OCI-LY7 (cell line): Measurements from ENCODE around the gene JUN. TPM values are rescaled to one million over a fixed set of nuclear protein-coding genes. Genes with fewer than 3 reads are reported as not detected.

Source experiments
- BruUV-seq: library from RNA; stranded (reverse); fragments of 400-500 nt; replicated peaks from 2 replicates; lab custom pipeline; 2021; lab: Mats Ljungman, UMichigan
- CTCF ChIA-PET: fragments of 300-600 bp; sonication (Branson Sonifier 250); formaldehyde crosslinking; loops from one replicate; lab custom pipeline; 2022; ENCODE audit warnings: antibody characterized with exemption; ENCODE audit not compliant: unreplicated experiment; lab: Charles Lee
- POLR2A ChIA-PET: fragments of 300-600 bp; sonication (Branson Sonifier 250); formaldehyde crosslinking; loops from one replicate; lab custom pipeline; 2022; ENCODE audit warnings: antibody characterized with exemption; lab: Charles Lee
- DNase-seq: peaks from one replicate; pipeline ENCODE4 v3.0.0-alpha.2; 2015; ENCODE audit warnings: low spot score
- H2AFZ ChIP-seq: fragments of 200-600 bp; sonication (generic), shearing (Covaris generic); 2 replicates; pipeline ENCODE4 v1.6.1; 2014; ENCODE audit warnings: mild to moderate bottlenecking, antibody characterized with exemption, low read length, moderate library complexity
- H3K27ac ChIP-seq: fragments of 200-600 bp; sonication (generic); 2 replicates; pipeline ENCODE4 v1.5.1; 2014; ENCODE audit warnings: mixed run types, low read depth, mild to moderate bottlenecking, moderate library complexity, low read length, inconsistent platforms; ENCODE audit not compliant: poor library complexity, severe bottlenecking
- H3K36me3 ChIP-seq: fragments of 200-600 bp; sonication (generic); 2 replicates; pipeline ENCODE4 v1.6.1; 2014; ENCODE audit warnings: mild to moderate bottlenecking, antibody characterized with exemption, low read length, moderate library complexity, mixed read lengths; ENCODE audit not compliant: insufficient read depth
- H3K4me1 ChIP-seq: fragments of 200-600 bp; sonication (generic); 2 replicates; pipeline ENCODE4 v1.5.1; 2014; ENCODE audit warnings: mild to moderate bottlenecking, low read length; ENCODE audit not compliant: insufficient read depth, poor library complexity, severe bottlenecking
- H3K4me2 ChIP-seq: fragments of 200-600 bp; sonication (generic); 2 replicates; pipeline ENCODE4 v1.6.1; 2014; ENCODE audit warnings: mild to moderate bottlenecking, low read length
- H3K4me3 ChIP-seq: fragments of 200-600 bp; sonication (generic); 2 replicates; pipeline ENCODE4 v1.5.1; 2014; ENCODE audit warnings: mild to moderate bottlenecking, low read depth, low read length; ENCODE audit not compliant: poor library complexity, severe bottlenecking
- H3K79me2 ChIP-seq: fragments of 200-600 bp; sonication (generic); 2 replicates; pipeline ENCODE4 v1.6.1; 2016; ENCODE audit warnings: low read depth, mild to moderate bottlenecking, low read length, moderate library complexity, mixed read lengths; ENCODE audit not compliant: insufficient read depth
- H3K9me2 ChIP-seq: fragments of 200-600 bp; sonication (generic); 2 replicates; pipeline ENCODE4 v1.6.1; 2016; ENCODE audit warnings: mild to moderate bottlenecking, low read length, mixed read lengths; ENCODE audit not compliant: insufficient read depth
- H3K9me3 ChIP-seq: fragments of 200-600 bp; sonication (generic); 2 replicates; pipeline ENCODE4 v1.6.1; 2014; ENCODE audit warnings: mild to moderate bottlenecking, mixed run types, low read length, mixed read lengths
- H4K20me1 ChIP-seq: fragments of 200-600 bp; sonication (generic); 2 replicates; pipeline ENCODE4 v1.6.1; 2014; ENCODE audit warnings: mild to moderate bottlenecking, antibody characterized with exemption, low read length, moderate library complexity, mixed read lengths; ENCODE audit not compliant: insufficient read depth
- CTCF ChIP-seq: fragments of 200-600 bp; sonication (generic); conservative IDR thresholded peaks from 2 replicates; pipeline ENCODE4 v1.5.1; 2014; ENCODE audit warnings: mild to moderate bottlenecking, antibody characterized with exemption, low read length, moderate library complexity, mixed read lengths
- EZH2phosphoT487 ChIP-seq: fragments of 200-600 bp; sonication (generic); IDR thresholded peaks from 2 replicates; pipeline ENCODE4 v1.6.1; 2018; ENCODE audit warnings: low read depth, borderline replicate concordance, mild to moderate bottlenecking, mixed run types, antibody characterized with exemption, low read length, moderate library complexity, mixed read lengths
- intact Hi-C: fragments of 100-400 bp; cut with micrococcal nuclease; formaldehyde crosslinking; loops from one replicate; pipeline ENCODE4 v1.10.0; 2022; ENCODE audit not compliant: unreplicated experiment
- total RNA-seq, 2 experiments: library from RNA; depleted of rRNA in 1 of 2; stranded (reverse); fragments of >200 nt in 1 of 2; shearing (Covaris generic) in 1 of 2; gene quantifications; 2 replicates each; pipeline ENCODE4 v1.2.3, GENCODE V29; 2014 to 2022

Gene JUN
- total RNA-seq, 2 experiments from 2014 or later = 4.2 to 7.7 TPM

- intact Hi-C loops = no loop called here
Measured at GRCh38 chr1:58765441-58765840, 18.4 kb downstream of the JUN start.

GRCh38 chr1:58765006-58765405 lies 18.8 kb downstream of the JUN start:
- H2AFZ ChIP-seq = no peak overlapping the region
- H3K79me2 ChIP-seq = no peaks in the 10 kb centered on the region
- H3K4me1 ChIP-seq = no peaks in the 10 kb centered on the region
- ChIA-PET POLR2A (interaction anchor here (1.4 kb wide), 1 partner anchor 8 kb away, joined by 5 read pairs; no protein-coding TSS in a partner anchor), CTCF (no interaction called here)
- no peak overlapping the region for H3K27ac ChIP-seq
- TF ChIP-seq CTCF (no peak), EZH2phosphoT487 (no peak)
- no peaks in the 10 kb centered on the region for H3K36me3 ChIP-seq
- no peak for DNase-seq
- no peak overlapping the region for H3K4me2 ChIP-seq
- BruUV-seq = no TSS peak
- H3K9me2 ChIP-seq = no peaks in the 10 kb centered on the region
- no peaks in the 10 kb centered on the region for H4K20me1 ChIP-seq
- no peak overlapping the region for H3K4me3 ChIP-seq
- intact Hi-C loops = no loop called here
- H3K9me3 ChIP-seq = no peaks in the 10 kb centered on the region

More at GRCh38 chr1:58765441-58765840, 18.4 kb downstream of the JUN start:
- no peak overlapping the region for H3K4me3 ChIP-seq
- CTCF ChIA-PET = no interaction called here
- H3K4me1 ChIP-seq = no peaks in the 10 kb centered on the region
- no peaks in the 10 kb centered on the region for H3K79me2 ChIP-seq
- no peak overlapping the region for H2AFZ ChIP-seq
- no peak for DNase-seq
- H3K4me2 ChIP-seq = no peak overlapping the region
- H3K27ac ChIP-seq = no peak overlapping the region
- POLR2A ChIA-PET = interaction anchor here (0.6 to 1.4 kb wide), 2 partner anchors 9 to 1397 kb away, joined by 3 to 5 read pairs; no protein-coding TSS in a partner anchor
- H3K36me3 ChIP-seq = no peaks in the 10 kb centered on the region
- H3K9me2 ChIP-seq = no peaks in the 10 kb centered on the region
- TF ChIP-seq CTCF (no peak), EZH2phosphoT487 (no peak)
- H3K9me3 ChIP-seq = no peaks in the 10 kb centered on the region
- H4K20me1 ChIP-seq = no peaks in the 10 kb centered on the region
- BruUV-seq = no TSS peak

- Histone ChIP-seq H3K4me3 (no peak overlapping the region), H3K27ac (no peak overlapping the region), H3K36me3 (no peaks in the 10 kb centered on the region), H3K9me3 (no peaks in the 10 kb centered on the region), H3K79me2 (no peaks in the 10 kb centered on the region), H3K9me2 (no peaks in the 10 kb centered on the region), H3K4me2 (no peak overlapping the region), H2AFZ (no peak overlapping the region), H4K20me1 (no peaks in the 10 kb centered on the region), H3K4me1 (no peaks in the 10 kb centered on the region)
- no peak for DNase-seq
- POLR2A ChIA-PET = interaction anchor here (0.6 to 0.7 kb wide), 2 partner anchors 52 to 556 kb away, joined by 3 to 4 read pairs; no protein-coding TSS in a partner anchor
- no TSS peak for BruUV-seq
- CTCF ChIA-PET = no interaction called here
- TF ChIP-seq EZH2phosphoT487 (no peak), CTCF (no peak)
- intact Hi-C loops = no loop called here
Measured at GRCh38 chr1:58764294-58764978, 19.4 kb downstream of the JUN start.
